ENCODE data around the gene RPS6KA4.

- TF ChIP-seq, protein P1, sequence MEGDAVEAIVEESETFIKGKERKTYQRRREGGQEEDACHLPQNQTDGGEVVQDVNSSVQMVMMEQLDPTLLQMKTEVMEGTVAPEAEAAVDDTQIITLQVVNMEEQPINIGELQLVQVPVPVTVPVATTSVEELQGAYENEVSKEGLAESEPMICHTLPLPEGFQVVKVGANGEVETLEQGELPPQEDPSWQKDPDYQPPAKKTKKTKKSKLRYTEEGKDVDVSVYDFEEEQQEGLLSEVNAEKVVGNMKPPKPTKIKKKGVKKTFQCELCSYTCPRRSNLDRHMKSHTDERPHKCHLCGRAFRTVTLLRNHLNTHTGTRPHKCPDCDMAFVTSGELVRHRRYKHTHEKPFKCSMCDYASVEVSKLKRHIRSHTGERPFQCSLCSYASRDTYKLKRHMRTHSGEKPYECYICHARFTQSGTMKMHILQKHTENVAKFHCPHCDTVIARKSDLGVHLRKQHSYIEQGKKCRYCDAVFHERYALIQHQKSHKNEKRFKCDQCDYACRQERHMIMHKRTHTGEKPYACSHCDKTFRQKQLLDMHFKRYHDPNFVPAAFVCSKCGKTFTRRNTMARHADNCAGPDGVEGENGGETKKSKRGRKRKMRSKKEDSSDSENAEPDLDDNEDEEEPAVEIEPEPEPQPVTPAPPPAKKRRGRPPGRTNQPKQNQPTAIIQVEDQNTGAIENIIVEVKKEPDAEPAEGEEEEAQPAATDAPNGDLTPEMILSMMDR (IDR thresholded peaks at IDR 0.05), result no peak
- no peak for TF ChIP-seq POLR2A (IDR thresholded peaks at IDR 0.05)
Measured at GRCh38 chr11:64382047-64382446, 23.1 kb downstream of the RPS6KA4 start.

Measured in vagina (tissue), 2 donors.